Keratinocyte (primary cell): ENCODE measurements around the gene SLC39A8. TPM values are rescaled to one million over a fixed set of nuclear protein-coding genes. Genes with fewer than 3 reads are reported as not detected.

ENCODE experiments used
- DNase-seq: peaks from one replicate; pipeline ENCODE4 v3.0.0-alpha.2; 2011; ENCODE audit warnings: low read depth, missing footprints, low spot score
- FAIRE-seq: peaks from 2 replicates; lab custom pipeline; 2011; peaks lifted over from hg19 to GRCh38; lab: Jason Lieb, UNC
- H2AFZ ChIP-seq: 2 replicates; pipeline ENCODE4 v1.6.0; 2012; ENCODE audit warnings: low read length, control low read depth, inconsistent platforms; ENCODE audit not compliant: control insufficient read depth
- H3K27ac ChIP-seq: 2 replicates; pipeline ENCODE4 v1.5.1; 2011; ENCODE audit warnings: low read length; ENCODE audit not compliant: control insufficient read depth, insufficient read depth
- H3K27me3 ChIP-seq: 3 replicates; pipeline ENCODE4 v1.6.0; 2011; ENCODE audit warnings: low read length; ENCODE audit not compliant: control insufficient read depth, insufficient read depth; ENCODE audit errors: extremely low read depth
- H3K36me3 ChIP-seq, 2 experiments: 2 replicates in 1 of 2; 3 replicates in 1 of 2; pipeline ENCODE4 v1.5.1; 2011; ENCODE audit warnings: low read length in 2 of 2, mild to moderate bottlenecking in 1 of 2; ENCODE audit not compliant: control insufficient read depth in 2 of 2, insufficient read depth in 2 of 2; ENCODE audit errors: extremely low read depth in 1 of 2
- H3K4me1 ChIP-seq: 3 replicates; pipeline ENCODE4 v1.5.1; 2011; ENCODE audit warnings: low read length; ENCODE audit not compliant: control insufficient read depth, insufficient read depth; ENCODE audit errors: extremely low read depth
- H3K4me2 ChIP-seq: 3 replicates; pipeline ENCODE4 v1.6.0; 2011; ENCODE audit warnings: low read depth, low read length; ENCODE audit not compliant: control insufficient read depth, insufficient read depth; ENCODE audit errors: extremely low read depth
- H3K4me3 ChIP-seq, 3 experiments: fragments of 200-600 bp in 1 of 3; sonication (generic) in 1 of 3; 2 replicates in 2 of 3; 3 replicates in 1 of 3; pipeline ENCODE4 v1.5.1; 2011 to 2016; ENCODE audit warnings: low read length in 3 of 3, mild to moderate bottlenecking in 3 of 3, control low read depth in 2 of 3, inconsistent platforms in 1 of 3, low read depth in 1 of 3, mixed read lengths in 1 of 3, mixed run types in 1 of 3, moderate library complexity in 1 of 3; ENCODE audit not compliant: control insufficient read depth in 2 of 3, insufficient read depth in 2 of 3; ENCODE audit errors: extremely low read depth in 1 of 3
- H3K79me2 ChIP-seq: 2 replicates; pipeline ENCODE4 v1.6.0; 2012; ENCODE audit warnings: low read length; ENCODE audit not compliant: control insufficient read depth, insufficient read depth
- H3K9ac ChIP-seq: 3 replicates; pipeline ENCODE4 v1.6.0; 2011; ENCODE audit warnings: low read length; ENCODE audit not compliant: control insufficient read depth, insufficient read depth; ENCODE audit errors: extremely low read depth
- H3K9me1 ChIP-seq: 3 replicates; pipeline ENCODE4 v1.6.0; 2011; ENCODE audit warnings: low read length; ENCODE audit not compliant: control insufficient read depth, insufficient read depth; ENCODE audit errors: extremely low read depth
- H3K9me3 ChIP-seq: 2 replicates; pipeline ENCODE4 v1.5.1; 2012; ENCODE audit warnings: low read depth, low read length; ENCODE audit not compliant: control insufficient read depth
- H4K20me1 ChIP-seq: 3 replicates; pipeline ENCODE4 v1.6.0; 2011; ENCODE audit warnings: low read length; ENCODE audit not compliant: control insufficient read depth, insufficient read depth; ENCODE audit errors: extremely low read depth
- EZH2 ChIP-seq: IDR thresholded peaks from one replicate; pipeline ENCODE4 v1.6.1; 2012; ENCODE audit warnings: inconsistent platforms, mild to moderate bottlenecking, low read length, moderate library complexity
- dilution Hi-C: fragments of 300-500 bp; cut with MboI; formaldehyde crosslinking; loops from one replicate; pipeline ENCODE4 v1.7.0; 2020; ENCODE audit warnings: low sequenced_read_pairs; ENCODE audit not compliant: extremely low pct_ligation_motif_present
- polyA plus RNA-seq, 5 experiments: library from polyadenylated mRNA; depleted of rRNA in 3 of 5; stranded (reverse) in 3 of 5; stranded (forward) in 1 of 5; unstranded in 1 of 5; fragments of >200 nt; gene quantifications; 1 replicate in 1 of 5; 2 replicates in 3 of 5; 3 replicates in 1 of 5; pipeline versions ENCODE4 v1.2.1 to v1.2.3, GENCODE V29; 2011 to 2012; ENCODE audit warnings: missing spikeins in 2 of 5, low read depth in 1 of 5, low replicate concordance in 1 of 5
- TF ChIP-seq, protein P1 (sequence below), 3 experiments: IDR thresholded peaks in 1 of 3; conservative IDR thresholded peaks in 1 of 3; optimal IDR thresholded peaks in 1 of 3; 2 replicates in 2 of 3; 3 replicates in 1 of 3; pipeline versions ENCODE3 to v1.5.1; 2011; ENCODE audit warnings: low read length in 3 of 3, mild to moderate bottlenecking in 3 of 3, moderate library complexity in 2 of 3, control low read depth in 1 of 3, inconsistent platforms in 1 of 3; ENCODE audit not compliant: insufficient read depth in 2 of 3; ENCODE audit errors: extremely low read depth in 1 of 3

The SLC39A8 gene
- polyA plus RNA-seq, 1 donor (not counting 4 experiments of a cell fraction or from before 2014, with no cell fraction given), result 7.5 TPM

DNA sequence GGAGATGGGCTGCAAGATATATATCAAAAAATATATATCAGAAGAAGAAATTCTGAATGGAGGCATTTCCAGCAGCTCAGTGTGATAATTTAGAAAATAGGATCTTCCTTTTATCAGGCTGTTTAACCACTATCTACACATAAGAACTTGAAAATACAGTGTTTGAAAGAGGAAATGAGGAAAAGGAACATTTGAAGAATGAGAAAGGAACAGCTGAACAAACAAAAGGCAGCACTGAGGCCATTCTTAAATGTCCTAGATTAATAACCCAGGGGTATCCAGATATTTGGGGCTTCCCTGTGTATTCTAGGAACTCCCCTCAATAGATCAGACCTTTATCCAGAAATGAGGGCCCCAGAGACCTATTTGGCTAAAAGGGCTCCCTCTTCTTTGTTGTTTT, 4.1 kb downstream of the SLC39A8 start:
- H3K27ac ChIP-seq, result no peak overlapping the region
- H3K4me3 ChIP-seq, result no peak overlapping the region
- H3K36me3 ChIP-seq, result no peaks in the 10 kb centered on the region
- peaks cover 15% of the 10 kb centered on the region for H3K4me1 ChIP-seq
- H3K4me2 ChIP-seq, result no peak overlapping the region
- no peak overlapping the region for H2AFZ ChIP-seq
- H4K20me1 ChIP-seq, result no peaks in the 10 kb centered on the region
- dilution Hi-C loops, result no loop called here
- no peaks in the 10 kb centered on the region for H3K27me3 ChIP-seq
- H3K9ac ChIP-seq, result no peak overlapping the region
- peaks cover 2% of the 10 kb centered on the region for H3K9me1 ChIP-seq
- TF ChIP-seq, protein P1, sequence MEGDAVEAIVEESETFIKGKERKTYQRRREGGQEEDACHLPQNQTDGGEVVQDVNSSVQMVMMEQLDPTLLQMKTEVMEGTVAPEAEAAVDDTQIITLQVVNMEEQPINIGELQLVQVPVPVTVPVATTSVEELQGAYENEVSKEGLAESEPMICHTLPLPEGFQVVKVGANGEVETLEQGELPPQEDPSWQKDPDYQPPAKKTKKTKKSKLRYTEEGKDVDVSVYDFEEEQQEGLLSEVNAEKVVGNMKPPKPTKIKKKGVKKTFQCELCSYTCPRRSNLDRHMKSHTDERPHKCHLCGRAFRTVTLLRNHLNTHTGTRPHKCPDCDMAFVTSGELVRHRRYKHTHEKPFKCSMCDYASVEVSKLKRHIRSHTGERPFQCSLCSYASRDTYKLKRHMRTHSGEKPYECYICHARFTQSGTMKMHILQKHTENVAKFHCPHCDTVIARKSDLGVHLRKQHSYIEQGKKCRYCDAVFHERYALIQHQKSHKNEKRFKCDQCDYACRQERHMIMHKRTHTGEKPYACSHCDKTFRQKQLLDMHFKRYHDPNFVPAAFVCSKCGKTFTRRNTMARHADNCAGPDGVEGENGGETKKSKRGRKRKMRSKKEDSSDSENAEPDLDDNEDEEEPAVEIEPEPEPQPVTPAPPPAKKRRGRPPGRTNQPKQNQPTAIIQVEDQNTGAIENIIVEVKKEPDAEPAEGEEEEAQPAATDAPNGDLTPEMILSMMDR (optimal IDR thresholded peaks at IDR 0.05 in 1 of 3, IDR thresholded peaks at IDR 0.05 in 1 of 3, conservative IDR thresholded peaks at IDR 0.05 in 1 of 3; ENCODE audit: extremely low read depth in 1 of 3, insufficient read depth in 2 of 3, low read length in 3 of 3), result no peak
- no peak for TF ChIP-seq EZH2
- H3K9me3 ChIP-seq, result no peaks in the 10 kb centered on the region
- DNase-seq, result no peak
- FAIRE-seq, result no peak
- H3K79me2 ChIP-seq, result no peaks in the 10 kb centered on the region

DNA sequence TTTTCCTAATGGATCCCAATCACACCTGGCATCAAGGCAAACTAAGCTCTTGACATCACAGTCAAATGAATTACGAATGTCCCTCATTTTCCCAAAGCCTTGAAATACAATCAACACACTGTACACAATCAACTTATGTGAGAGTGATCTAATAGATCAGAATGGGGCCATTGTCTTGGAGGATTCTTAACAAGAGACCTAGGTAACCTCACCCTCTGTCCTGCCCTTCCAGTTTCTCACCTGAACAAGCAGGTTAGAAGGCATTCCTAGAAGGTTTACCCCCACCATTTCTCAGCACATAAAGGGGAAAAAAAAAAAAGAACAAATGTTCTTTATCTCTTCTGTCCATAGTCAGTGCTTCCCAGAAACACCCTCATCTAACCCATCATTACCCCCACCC, 6.3 kb downstream of the SLC39A8 start:
- Histone ChIP-seq H3K79me2 (no peaks in the 10 kb centered on the region), H3K9ac (no peak overlapping the region), H3K27ac (no peak overlapping the region), H3K4me3 (no peak overlapping the region), H3K4me2 (no peak overlapping the region), H3K9me3 (no peaks in the 10 kb centered on the region), H3K27me3 (no peaks in the 10 kb centered on the region), H3K36me3 (no peaks in the 10 kb centered on the region), H4K20me1 (no peaks in the 10 kb centered on the region), H3K9me1 (peaks cover 2% of the 10 kb centered on the region), H2AFZ (no peak overlapping the region), H3K4me1 (peaks cover 7% of the 10 kb centered on the region)
- TF ChIP-seq, protein P1 (optimal IDR thresholded peaks at IDR 0.05 in 1 of 3, IDR thresholded peaks at IDR 0.05 in 1 of 3, conservative IDR thresholded peaks at IDR 0.05 in 1 of 3; ENCODE audit: extremely low read depth in 1 of 3, insufficient read depth in 2 of 3, low read length in 3 of 3), result no peak
- no peak for TF ChIP-seq EZH2
- no peak for FAIRE-seq
- dilution Hi-C loops, result no loop called here
- DNase-seq, result no peak
